ENCODE results near the gene ATP2B2.

DNA sequence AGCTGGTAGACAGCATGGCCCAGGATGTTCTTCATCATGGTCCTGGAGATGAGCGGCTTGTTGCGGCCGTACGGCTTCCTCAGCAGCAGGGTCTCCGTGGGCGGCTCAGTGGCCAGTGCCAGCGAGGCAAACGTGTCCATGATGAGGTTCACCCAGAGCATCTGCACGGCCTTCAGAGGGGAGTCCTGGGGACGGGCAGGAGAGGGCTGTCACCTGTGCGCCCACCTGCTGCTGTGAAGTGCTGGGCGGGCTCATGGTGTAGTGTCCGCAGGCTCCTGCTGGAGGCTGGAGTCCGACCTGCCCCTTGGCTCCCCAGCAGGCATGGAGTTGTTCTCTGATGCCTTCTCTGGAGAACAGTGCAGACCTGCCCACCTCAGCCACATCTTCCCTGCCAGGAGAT is 162.6 kb downstream of the ATP2B2 start:
- TF ChIP-seq, protein P1, sequence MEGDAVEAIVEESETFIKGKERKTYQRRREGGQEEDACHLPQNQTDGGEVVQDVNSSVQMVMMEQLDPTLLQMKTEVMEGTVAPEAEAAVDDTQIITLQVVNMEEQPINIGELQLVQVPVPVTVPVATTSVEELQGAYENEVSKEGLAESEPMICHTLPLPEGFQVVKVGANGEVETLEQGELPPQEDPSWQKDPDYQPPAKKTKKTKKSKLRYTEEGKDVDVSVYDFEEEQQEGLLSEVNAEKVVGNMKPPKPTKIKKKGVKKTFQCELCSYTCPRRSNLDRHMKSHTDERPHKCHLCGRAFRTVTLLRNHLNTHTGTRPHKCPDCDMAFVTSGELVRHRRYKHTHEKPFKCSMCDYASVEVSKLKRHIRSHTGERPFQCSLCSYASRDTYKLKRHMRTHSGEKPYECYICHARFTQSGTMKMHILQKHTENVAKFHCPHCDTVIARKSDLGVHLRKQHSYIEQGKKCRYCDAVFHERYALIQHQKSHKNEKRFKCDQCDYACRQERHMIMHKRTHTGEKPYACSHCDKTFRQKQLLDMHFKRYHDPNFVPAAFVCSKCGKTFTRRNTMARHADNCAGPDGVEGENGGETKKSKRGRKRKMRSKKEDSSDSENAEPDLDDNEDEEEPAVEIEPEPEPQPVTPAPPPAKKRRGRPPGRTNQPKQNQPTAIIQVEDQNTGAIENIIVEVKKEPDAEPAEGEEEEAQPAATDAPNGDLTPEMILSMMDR (IDR thresholded peaks at IDR 0.05), result no peak
- TF ChIP-seq MAFK (IDR thresholded peaks at IDR 0.05; ENCODE audit: partially characterized antibody) (no peak), PHF8 (IDR thresholded peaks at IDR 0.05; ENCODE audit: borderline replicate concordance, low read depth) (no peak), NR3C1 (IDR thresholded peaks at IDR 0.05) (no peak), KDM1A (IDR thresholded peaks at IDR 0.05; ENCODE audit: low read depth) (no peak), SMC3 (IDR thresholded peaks at IDR 0.05) (no peak), JUN (IDR thresholded peaks at IDR 0.05) (no peak), RFX5 (IDR thresholded peaks at IDR 0.05) (no peak), SREBF2 (IDR thresholded peaks at IDR 0.05) (no peak), KDM5A (IDR thresholded peaks at IDR 0.05) (no peak), JUNB (IDR thresholded peaks at IDR 0.05) (no peak)
- TF ChIP-seq, protein P2, sequence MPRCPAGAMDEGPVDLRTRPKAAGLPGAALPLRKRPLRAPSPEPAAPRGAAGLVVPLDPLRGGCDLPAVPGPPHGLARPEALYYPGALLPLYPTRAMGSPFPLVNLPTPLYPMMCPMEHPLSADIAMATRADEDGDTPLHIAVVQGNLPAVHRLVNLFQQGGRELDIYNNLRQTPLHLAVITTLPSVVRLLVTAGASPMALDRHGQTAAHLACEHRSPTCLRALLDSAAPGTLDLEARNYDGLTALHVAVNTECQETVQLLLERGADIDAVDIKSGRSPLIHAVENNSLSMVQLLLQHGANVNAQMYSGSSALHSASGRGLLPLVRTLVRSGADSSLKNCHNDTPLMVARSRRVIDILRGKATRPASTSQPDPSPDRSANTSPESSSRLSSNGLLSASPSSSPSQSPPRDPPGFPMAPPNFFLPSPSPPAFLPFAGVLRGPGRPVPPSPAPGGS (IDR thresholded peaks at IDR 0.05), result no peak
